Measurements from ENCODE around the gene SCN2A. TPM values are rescaled to one million over a fixed set of nuclear protein-coding genes. Genes with fewer than 3 reads are reported as not detected.

Gene SCN2A
- 0.07 and 0.95 TPM in 2 replicates for total RNA-seq
- 0.16 TPM in 1 of 2 replicates, not detected in the other for polyA plus RNA-seq

GRCh38 chr2:165239230-165239629 is at the start of gene SCN2A:
SCN2A (plus strand) TSS chr2:165239414; CDS start chr2:165295824, 56,410 bp downstream.
- no peaks in the 10 kb centered on the region for H3K4me1 ChIP-seq (ENCODE audit: low read depth)
- H3K27ac ChIP-seq: no peak within 1 kb of the TSS
- TF ChIP-seq, protein P1, sequence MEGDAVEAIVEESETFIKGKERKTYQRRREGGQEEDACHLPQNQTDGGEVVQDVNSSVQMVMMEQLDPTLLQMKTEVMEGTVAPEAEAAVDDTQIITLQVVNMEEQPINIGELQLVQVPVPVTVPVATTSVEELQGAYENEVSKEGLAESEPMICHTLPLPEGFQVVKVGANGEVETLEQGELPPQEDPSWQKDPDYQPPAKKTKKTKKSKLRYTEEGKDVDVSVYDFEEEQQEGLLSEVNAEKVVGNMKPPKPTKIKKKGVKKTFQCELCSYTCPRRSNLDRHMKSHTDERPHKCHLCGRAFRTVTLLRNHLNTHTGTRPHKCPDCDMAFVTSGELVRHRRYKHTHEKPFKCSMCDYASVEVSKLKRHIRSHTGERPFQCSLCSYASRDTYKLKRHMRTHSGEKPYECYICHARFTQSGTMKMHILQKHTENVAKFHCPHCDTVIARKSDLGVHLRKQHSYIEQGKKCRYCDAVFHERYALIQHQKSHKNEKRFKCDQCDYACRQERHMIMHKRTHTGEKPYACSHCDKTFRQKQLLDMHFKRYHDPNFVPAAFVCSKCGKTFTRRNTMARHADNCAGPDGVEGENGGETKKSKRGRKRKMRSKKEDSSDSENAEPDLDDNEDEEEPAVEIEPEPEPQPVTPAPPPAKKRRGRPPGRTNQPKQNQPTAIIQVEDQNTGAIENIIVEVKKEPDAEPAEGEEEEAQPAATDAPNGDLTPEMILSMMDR (IDR thresholded peaks at IDR 0.05; ENCODE audit: low read depth, low read length): peak; percentile 61
- H3K4me3 ChIP-seq: no peak within 1 kb of the TSS
- no peaks in the 10 kb centered on the region for H3K27me3 ChIP-seq
- no peaks in the 10 kb centered on the region for H3K9me3 ChIP-seq (ENCODE audit: low read depth)
- DNase-seq (ENCODE audit: low read depth in 1 of 2, low spot score in 1 of 2): peak; percentile 66 to 70
- no peaks in the 10 kb centered on the region for H3K36me3 ChIP-seq

DNA sequence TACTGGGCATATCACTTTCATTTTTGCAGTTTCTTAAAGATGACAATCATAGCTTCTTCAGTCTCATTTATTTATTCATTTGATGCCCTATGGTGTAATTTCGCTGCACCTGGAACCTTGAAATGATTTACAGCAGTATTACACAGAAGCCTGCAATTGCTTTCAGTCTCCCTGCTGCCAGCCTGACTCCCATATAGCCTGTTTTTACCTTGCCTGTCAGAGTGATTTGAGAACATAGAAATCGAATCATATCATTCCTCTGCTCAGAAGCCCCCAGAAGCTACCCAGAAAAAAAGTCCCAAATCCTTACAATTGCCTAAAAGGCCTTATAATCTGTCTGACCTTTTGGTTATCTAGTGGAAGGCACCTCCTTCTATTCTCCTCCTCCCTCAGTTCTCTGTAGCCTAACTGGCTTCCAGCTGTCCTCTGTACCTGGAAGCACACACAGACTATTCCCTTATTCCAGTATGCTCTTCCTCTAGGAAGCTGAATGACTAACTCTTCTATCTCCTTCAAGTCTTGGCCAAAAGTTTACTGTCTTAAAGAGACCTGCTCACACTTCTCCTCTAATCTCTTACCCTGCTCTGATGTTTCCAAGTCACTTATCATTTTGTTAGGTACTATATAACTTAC is 48.0 kb upstream of the SCN2A start:
- no peaks in the 10 kb centered on the region for H3K4me1 ChIP-seq (ENCODE audit: low read depth)
- H3K27ac ChIP-seq: no peak overlapping the region
- no peaks in the 10 kb centered on the region for H3K36me3 ChIP-seq
- TF ChIP-seq, protein P1 (IDR thresholded peaks at IDR 0.05; ENCODE audit: low read depth, low read length): no peak
- H3K4me3 ChIP-seq: no peak overlapping the region
- no peaks in the 10 kb centered on the region for H3K27me3 ChIP-seq
- DNase-seq (ENCODE audit: low read depth in 1 of 2, low spot score in 1 of 2): no peak
- H3K9me3 ChIP-seq (ENCODE audit: low read depth): no peaks in the 10 kb centered on the region

GRCh38 chr2:165192729-165193128 is 46.5 kb upstream of the SCN2A start:
- TF ChIP-seq, protein P1 (IDR thresholded peaks at IDR 0.05; ENCODE audit: low read depth, low read length): no peak
- no peak for DNase-seq (ENCODE audit: low read depth in 1 of 2, low spot score in 1 of 2)
- H3K36me3 ChIP-seq: no peaks in the 10 kb centered on the region
- no peaks in the 10 kb centered on the region for H3K9me3 ChIP-seq (ENCODE audit: low read depth)
- no peaks in the 10 kb centered on the region for H3K27me3 ChIP-seq
- H3K4me1 ChIP-seq (ENCODE audit: low read depth): no peaks in the 10 kb centered on the region
- H3K4me3 ChIP-seq: no peak overlapping the region
- H3K27ac ChIP-seq: no peak overlapping the region

DNA sequence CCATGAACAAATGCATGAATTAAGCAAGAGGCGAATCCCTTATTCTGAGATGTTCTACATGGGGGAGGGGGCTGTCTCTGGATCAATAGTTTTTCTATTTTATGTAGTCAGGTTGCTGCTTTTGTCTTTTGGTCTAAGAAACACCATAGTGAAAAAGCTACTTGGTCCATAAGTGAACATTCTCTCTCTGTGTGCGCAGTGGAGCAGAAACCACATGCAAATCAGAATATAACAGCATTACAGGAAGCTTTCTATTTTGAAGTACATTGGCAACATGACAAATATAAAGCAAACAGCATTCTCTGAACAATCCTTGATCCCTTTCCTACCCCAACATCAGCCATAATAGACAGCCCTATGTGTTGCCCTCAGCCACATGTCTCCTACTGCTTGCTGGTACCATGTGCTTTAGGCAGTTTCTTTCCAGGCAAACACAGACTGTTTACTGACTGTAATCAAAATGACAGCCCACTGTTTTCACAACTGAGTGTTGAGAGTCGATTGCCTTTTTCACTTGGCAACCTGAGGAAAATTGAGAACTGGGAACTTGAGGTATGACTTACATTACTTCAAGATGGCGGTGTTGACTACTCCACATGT is 45.9 kb upstream of the SCN2A start:
- Histone ChIP-seq H3K9me3 (ENCODE audit: low read depth) (no peaks in the 10 kb centered on the region), H3K4me1 (ENCODE audit: low read depth) (no peaks in the 10 kb centered on the region), H3K36me3 (no peaks in the 10 kb centered on the region), H3K4me3 (no peak overlapping the region), H3K27ac (no peak overlapping the region), H3K27me3 (no peaks in the 10 kb centered on the region)
- TF ChIP-seq, protein P1 (IDR thresholded peaks at IDR 0.05; ENCODE audit: low read depth, low read length): no peak
- DNase-seq (ENCODE audit: low read depth in 1 of 2, low spot score in 1 of 2): no peak

GRCh38 chr2:165196411-165196810 is 42.8 kb upstream of the SCN2A start:
- no peak overlapping the region for H3K4me3 ChIP-seq
- H3K27ac ChIP-seq: no peak overlapping the region
- no peak for DNase-seq (ENCODE audit: low read depth in 1 of 2, low spot score in 1 of 2)
- no peaks in the 10 kb centered on the region for H3K36me3 ChIP-seq
- no peaks in the 10 kb centered on the region for H3K27me3 ChIP-seq
- no peaks in the 10 kb centered on the region for H3K4me1 ChIP-seq (ENCODE audit: low read depth)
- no peaks in the 10 kb centered on the region for H3K9me3 ChIP-seq (ENCODE audit: low read depth)
- TF ChIP-seq, protein P1 (IDR thresholded peaks at IDR 0.05; ENCODE audit: low read depth, low read length): no peak

Data from cardiac muscle cell (in vitro differentiated cells and primary cell).